SK-N-SH treated with all-trans-retinoic acid at 6 μM for 48 hours (cell line): ENCODE results near the gene PDE4B.

ENCODE experiments used
- CREB5 ChIP-seq: fragments of 250-450 bp; sonication (Bioruptor Pico); IDR thresholded peaks from 2 replicates; pipeline ENCODE4 v1.5.1; 2020; ENCODE audit warnings: low read depth, mild to moderate bottlenecking, moderate library complexity
- GLIS3 ChIP-seq: fragments of 250-450 bp; sonication (Bioruptor Pico); IDR thresholded peaks from 2 replicates; pipeline ENCODE4 v1.5.0; 2020; ENCODE audit warnings: mild to moderate bottlenecking, moderate library complexity
- OSR1 ChIP-seq: fragments of 250-450 bp; sonication (Bioruptor Pico); IDR thresholded peaks from 2 replicates; pipeline ENCODE4 v1.8.0; 2022; ENCODE audit warnings: moderate library complexity, mild to moderate bottlenecking, inconsistent platforms
- PATZ1 ChIP-seq: fragments of 250-450 bp; sonication (Bioruptor Pico); IDR thresholded peaks from 2 replicates; pipeline ENCODE4 v1.8.0; 2020; ENCODE audit warnings: mild to moderate bottlenecking, moderate library complexity, borderline replicate concordance
- PPARA ChIP-seq: fragments of 250-450 bp; sonication (Bioruptor Pico); IDR thresholded peaks from 2 replicates; pipeline ENCODE4 v1.5.0; 2020; ENCODE audit warnings: mild to moderate bottlenecking, borderline replicate concordance
- RARB ChIP-seq: fragments of 250-450 bp; sonication (Bioruptor Pico); IDR thresholded peaks from 2 replicates; pipeline ENCODE4 v1.8.0; 2021; ENCODE audit warnings: mild to moderate bottlenecking, moderate library complexity
- ZFP3 ChIP-seq: fragments of 250-450 bp; sonication (Bioruptor Pico); IDR thresholded peaks from 2 replicates; pipeline ENCODE4 v1.5.0; 2020; ENCODE audit warnings: mild to moderate bottlenecking, moderate library complexity
- ZFP30 ChIP-seq: fragments of 450-650 bp; formaldehyde crosslinking; IDR thresholded peaks from 2 replicates; pipeline ENCODE4 v1.5.0; 2022; ENCODE audit warnings: mild to moderate bottlenecking, moderate library complexity

GRCh38 chr1:66246351-66247269 lies 453.9 kb downstream of the PDE4B start:
- TF ChIP-seq PATZ1 (CRISPR knock-in tag), result no peak
- no peak for TF ChIP-seq RARB (CRISPR knock-in tag)
- TF ChIP-seq PPARA (CRISPR knock-in tag), result no peak
- no peak for TF ChIP-seq CREB5 (CRISPR knock-in tag)
- no peak for TF ChIP-seq GLIS3 (CRISPR knock-in tag)
- TF ChIP-seq ZFP3 (CRISPR knock-in tag), result no peak
- no peak for TF ChIP-seq ZFP30 (CRISPR knock-in tag)
- no peak for TF ChIP-seq OSR1 (CRISPR knock-in tag)
